Muscle layer of colon (tissue), 2 donors: ENCODE results near the gene PDK3.

Experiments
- H3K27ac ChIP-seq: one replicate; pipeline ENCODE4 v1.7.0; 2013; ENCODE audit warnings: low read depth, mild to moderate bottlenecking, low read length, moderate library complexity
- H3K27me3 ChIP-seq, 2 donors: one replicate each; pipeline ENCODE4 v1.7.0; 2013; ENCODE audit warnings: low read length in 2 of 2, mild to moderate bottlenecking in 2 of 2; ENCODE audit not compliant: insufficient read depth in 2 of 2, control insufficient read depth in 1 of 2
- H3K36me3 ChIP-seq: one replicate; pipeline ENCODE4 v1.7.0; 2013; ENCODE audit warnings: mild to moderate bottlenecking, low read length; ENCODE audit not compliant: insufficient read depth
- H3K4me1 ChIP-seq: one replicate; pipeline ENCODE4 v1.7.0; 2013; ENCODE audit warnings: mild to moderate bottlenecking, low read length; ENCODE audit not compliant: insufficient read depth
- H3K4me3 ChIP-seq, 2 donors: one replicate each; pipeline ENCODE4 v1.7.0; 2013; ENCODE audit warnings: low read length in 2 of 2, low read depth in 1 of 2, mild to moderate bottlenecking in 1 of 2, moderate library complexity in 1 of 2
- H3K9ac ChIP-seq: one replicate; pipeline ENCODE4 v1.7.0; 2013; ENCODE audit warnings: low read length
- H3K9me3 ChIP-seq: one replicate; pipeline ENCODE4 v1.7.0; 2013; ENCODE audit warnings: mild to moderate bottlenecking, low read length
- donor health status: abdominal sarcoma.
- donor health status: Adenocarcinoma of cecum.

The PDK3 gene

DNA sequence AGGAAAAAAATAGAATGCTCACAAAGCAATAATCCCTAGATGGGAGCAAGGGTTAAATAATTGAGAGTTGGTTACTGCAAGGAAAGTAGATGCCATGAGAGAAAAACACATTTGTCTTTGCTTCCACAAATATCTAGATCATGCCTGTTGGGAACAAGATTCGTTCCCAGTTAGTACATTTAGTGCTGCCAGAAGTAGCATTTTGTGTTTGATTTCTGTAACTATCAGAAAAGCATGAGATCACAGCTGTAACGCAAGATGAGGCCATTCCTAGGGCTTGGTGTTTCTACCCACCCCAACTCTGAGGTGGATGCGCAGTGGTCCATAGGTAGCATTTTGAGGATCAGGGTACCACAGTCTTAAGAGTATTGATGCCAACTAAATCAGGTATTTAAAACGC, 20.4 kb upstream of the PDK3 start:
- H3K9me3 ChIP-seq: no peaks in the 10 kb centered on the region
- no peak overlapping the region for H3K9ac ChIP-seq
- H3K36me3 ChIP-seq: no peaks in the 10 kb centered on the region
- no peak overlapping the region for H3K4me3 ChIP-seq
- H3K27me3 ChIP-seq: no peaks in the 10 kb centered on the region
- H3K27ac ChIP-seq: no peak overlapping the region
- H3K4me1 ChIP-seq: no peaks in the 10 kb centered on the region

DNA sequence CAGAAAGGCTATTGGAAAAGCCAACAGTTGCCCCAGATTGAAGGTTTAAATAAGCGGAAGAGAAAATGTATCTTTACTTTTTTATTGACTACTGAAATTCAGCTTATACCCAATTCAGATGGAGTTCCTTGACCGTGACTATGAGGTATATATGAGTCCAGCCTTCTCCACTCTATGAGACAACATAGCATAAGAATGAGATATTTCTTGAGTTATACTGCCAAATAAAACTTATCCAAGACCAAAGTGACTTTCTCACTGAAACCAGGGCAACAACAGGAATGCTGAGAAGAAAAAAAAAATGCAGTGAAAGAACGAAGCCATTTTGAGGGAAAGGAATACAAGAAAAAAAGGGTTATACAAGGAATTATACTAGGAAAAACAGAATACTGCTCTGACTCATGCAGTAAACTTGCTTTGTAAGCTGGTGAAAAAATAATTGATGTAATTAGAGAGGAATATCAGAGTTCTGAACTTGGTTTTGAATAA, 16.3 kb upstream of the PDK3 start:
- no peak overlapping the region for H3K27ac ChIP-seq
- no peak overlapping the region for H3K4me3 ChIP-seq
- H3K9me3 ChIP-seq: no peaks in the 10 kb centered on the region
- H3K36me3 ChIP-seq: no peaks in the 10 kb centered on the region
- no peak overlapping the region for H3K9ac ChIP-seq
- H3K27me3 ChIP-seq: peaks cover 0 to 4% of the 10 kb centered on the region in 2 donors
- H3K4me1 ChIP-seq: no peaks in the 10 kb centered on the region

DNA sequence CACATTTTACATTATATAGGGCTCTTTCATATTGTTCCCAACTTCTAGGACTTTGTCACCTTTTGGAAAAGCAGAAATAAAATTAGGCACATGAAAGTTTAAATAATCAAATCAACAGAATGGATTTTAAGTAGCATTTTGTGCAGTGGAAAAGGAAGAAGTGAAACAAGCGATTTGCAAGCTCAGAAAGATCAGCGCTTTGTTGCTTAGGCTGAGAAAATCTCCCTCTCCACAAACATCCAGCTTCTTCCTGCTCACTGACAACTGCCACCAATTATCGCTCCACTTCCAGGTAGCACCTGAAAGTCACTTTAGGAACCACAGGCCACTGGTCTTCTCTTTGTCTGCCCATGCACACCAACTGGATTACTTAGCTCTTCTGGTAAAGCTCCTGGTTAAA, 2.0 kb upstream of the PDK3 start:
- Histone ChIP-seq H3K36me3 (no peaks in the 10 kb centered on the region), H3K9ac (no peak overlapping the region), H3K27ac (no peak overlapping the region), H3K27me3 (peaks cover 0 to 6% of the 10 kb centered on the region in 2 donors), H3K9me3 (no peaks in the 10 kb centered on the region), H3K4me3 (no peak overlapping the region), H3K4me1 (peaks cover 5% of the 10 kb centered on the region)

DNA sequence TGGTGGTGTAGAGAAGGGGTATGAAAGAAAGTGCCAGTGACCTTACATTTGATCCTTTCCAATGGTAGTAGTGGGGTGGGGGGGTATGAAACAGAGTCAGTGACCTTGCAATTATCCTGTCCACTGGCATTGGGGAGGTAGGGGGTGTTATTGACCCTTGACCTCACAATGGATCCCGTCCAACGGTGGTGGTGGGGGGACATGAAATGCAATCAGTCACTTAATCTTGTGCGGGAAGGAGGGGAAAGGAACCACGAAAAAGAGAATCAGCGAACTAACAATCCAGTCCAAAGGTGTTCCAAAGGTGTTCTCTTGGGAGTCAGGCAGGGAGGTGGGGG, 619 bp upstream of the PDK3 start:
- Histone ChIP-seq H3K4me1 (peaks cover 5% of the 10 kb centered on the region), H3K27ac (peak overlapping the region; percentile 21), H3K9me3 (no peaks in the 10 kb centered on the region), H3K27me3 (peaks cover 0 to 6% of the 10 kb centered on the region in 2 donors), H3K36me3 (no peaks in the 10 kb centered on the region), H3K9ac (no peak overlapping the region), H3K4me3 (peak overlapping the region; percentile 42 to 61)

DNA sequence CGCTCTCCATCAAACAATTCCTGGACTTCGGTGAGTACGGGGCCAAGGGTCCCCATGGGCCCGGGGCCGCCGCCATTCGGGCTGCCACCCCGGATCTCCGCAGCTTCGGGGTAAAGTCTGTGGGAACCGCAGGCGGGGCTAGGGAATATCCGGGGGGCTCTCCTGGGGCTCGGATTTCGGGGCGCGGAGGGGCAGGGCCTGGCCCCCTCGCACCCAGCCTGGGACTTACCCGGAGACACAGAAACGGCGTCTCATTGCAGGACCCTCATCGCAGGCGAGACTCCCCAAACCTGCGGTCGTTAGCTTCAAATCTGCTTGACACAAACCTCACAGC, 413 bp downstream of the PDK3 start:
- Histone ChIP-seq H3K4me3 (peak overlapping the region; percentile 49 to 70), H3K27ac (peak overlapping the region; percentile 61)

DNA sequence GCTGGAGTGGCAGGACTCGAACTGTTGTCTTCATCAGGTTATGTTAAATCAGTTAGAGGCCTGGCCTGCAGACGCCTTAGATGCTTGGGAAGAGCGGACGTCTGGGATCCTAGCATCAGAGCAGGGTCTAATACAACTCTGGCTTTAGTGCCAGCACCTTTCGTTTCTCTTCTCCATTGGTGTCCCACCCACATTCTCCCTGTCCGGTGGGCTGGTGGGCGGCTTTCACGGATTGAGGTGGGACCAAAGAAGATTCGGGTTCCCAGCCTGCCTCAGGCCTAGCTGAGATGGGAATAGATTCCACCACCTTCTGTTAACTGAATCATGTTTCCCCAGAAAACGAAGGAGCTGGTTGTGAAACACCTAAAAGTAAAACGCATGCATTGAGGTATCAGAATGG, 939 bp downstream of the PDK3 start:
- H3K4me1 ChIP-seq: peaks cover 5% of the 10 kb centered on the region
- peak overlapping the region; percentile 49 to 70 for H3K4me3 ChIP-seq
- H3K27ac ChIP-seq: peak overlapping the region; percentile 61
- H3K9me3 ChIP-seq: no peaks in the 10 kb centered on the region
- no peaks in the 10 kb centered on the region for H3K36me3 ChIP-seq
- H3K9ac ChIP-seq: no peak overlapping the region
- peaks cover 0 to 6% of the 10 kb centered on the region in 2 donors for H3K27me3 ChIP-seq

More for the DNA sequence above, 413 bp downstream of the PDK3 start:
- Histone ChIP-seq H3K9ac (no peak overlapping the region), H3K4me1 (peaks cover 5% of the 10 kb centered on the region), H3K36me3 (no peaks in the 10 kb centered on the region), H3K9me3 (no peaks in the 10 kb centered on the region), H3K27me3 (peaks cover 0 to 6% of the 10 kb centered on the region in 2 donors)

DNA sequence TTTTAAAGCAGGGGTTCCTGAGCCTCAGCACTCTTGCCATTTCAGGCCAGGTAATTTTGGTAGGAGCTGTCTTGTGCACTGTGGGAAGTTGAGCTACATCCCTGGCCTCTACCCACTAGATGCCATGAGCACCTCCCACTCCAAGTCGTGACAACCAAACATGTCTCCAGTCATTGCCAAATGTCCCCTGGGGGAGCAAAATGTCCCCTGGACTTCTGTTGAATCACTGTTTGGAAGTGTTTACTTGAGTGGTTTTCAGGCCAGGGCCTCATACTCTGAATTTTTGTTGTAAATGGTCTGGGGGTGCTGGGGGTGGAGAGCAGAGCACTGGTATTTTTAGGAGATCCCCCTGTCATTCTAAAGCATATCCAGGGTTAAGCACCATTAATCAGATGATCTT, 3.2 kb downstream of the PDK3 start:
- Histone ChIP-seq H3K9ac (no peak overlapping the region), H3K4me1 (peaks cover 5% of the 10 kb centered on the region), H3K36me3 (no peaks in the 10 kb centered on the region), H3K27me3 (peaks cover 0 to under 1% of the 10 kb centered on the region in 2 donors), H3K27ac (no peak overlapping the region), H3K9me3 (no peaks in the 10 kb centered on the region), H3K4me3 (no peak overlapping the region)

DNA sequence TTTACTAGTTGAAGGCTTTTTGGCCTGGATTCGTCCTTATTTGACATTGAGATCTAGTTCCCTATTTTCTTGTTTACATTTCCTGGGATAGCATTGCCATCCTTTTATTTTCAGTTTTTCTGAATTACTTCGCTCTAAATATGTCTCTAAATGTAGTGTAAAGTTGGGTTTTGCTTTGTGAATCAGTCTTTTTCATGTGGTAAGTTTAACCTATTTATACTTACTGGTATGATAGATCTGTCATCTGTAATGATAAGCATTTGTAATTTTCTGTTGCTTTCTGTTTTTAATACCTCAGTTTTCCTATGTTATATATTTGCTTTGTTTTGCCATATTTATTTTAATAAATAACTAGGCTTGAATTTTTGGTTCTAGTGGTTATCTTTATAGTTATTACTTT, 6.7 kb downstream of the PDK3 start:
- Histone ChIP-seq H3K4me3 (no peak overlapping the region), H3K4me1 (peaks cover 4% of the 10 kb centered on the region), H3K36me3 (no peaks in the 10 kb centered on the region), H3K27ac (no peak overlapping the region), H3K27me3 (no peaks in the 10 kb centered on the region), H3K9me3 (no peaks in the 10 kb centered on the region), H3K9ac (no peak overlapping the region)

DNA sequence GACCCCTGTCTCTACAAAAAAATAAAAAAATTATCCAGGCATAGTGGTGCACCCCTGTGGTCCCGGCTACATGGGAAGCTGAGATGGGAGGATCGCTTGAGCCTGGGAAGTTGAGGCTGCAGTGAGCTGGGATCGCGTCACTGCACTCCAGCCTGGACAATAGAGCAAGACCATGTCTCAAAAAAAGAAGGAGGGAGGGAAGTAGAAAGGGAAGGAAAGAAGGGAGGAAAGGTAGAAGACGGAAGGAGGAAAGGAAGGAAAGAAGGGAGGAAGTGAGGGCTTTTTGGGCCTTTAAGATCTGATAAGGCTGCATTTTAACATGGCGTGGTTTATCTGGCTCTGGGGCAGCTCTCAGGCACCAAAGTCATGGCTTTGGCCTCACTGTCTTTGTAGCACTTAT, 10.4 kb downstream of the PDK3 start:
- no peak overlapping the region for H3K4me3 ChIP-seq
- H3K36me3 ChIP-seq: no peaks in the 10 kb centered on the region
- no peaks in the 10 kb centered on the region for H3K27me3 ChIP-seq
- no peaks in the 10 kb centered on the region for H3K9me3 ChIP-seq
- peaks cover 8% of the 10 kb centered on the region for H3K4me1 ChIP-seq
- H3K9ac ChIP-seq: no peak overlapping the region
- H3K27ac ChIP-seq: no peak overlapping the region

DNA sequence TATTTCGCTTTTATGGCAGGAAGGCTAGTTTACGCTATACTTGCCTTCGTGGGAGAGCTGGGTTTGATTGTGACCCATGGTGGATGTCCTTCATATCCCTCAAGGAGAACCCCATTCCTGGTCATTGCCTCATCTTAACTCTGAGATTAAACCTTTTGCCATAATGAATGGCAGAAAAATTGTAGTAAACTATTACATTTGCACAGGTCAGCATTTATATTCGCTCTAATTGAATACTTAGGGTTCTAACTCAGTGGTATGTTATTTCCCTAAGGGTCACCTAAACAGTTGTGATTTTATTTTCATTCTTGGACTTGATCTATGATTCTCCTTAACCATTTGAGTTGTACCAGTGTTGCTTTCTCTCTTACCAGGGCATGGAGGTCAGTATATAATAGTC, 13.4 kb downstream of the PDK3 start:
- Histone ChIP-seq H3K27ac (no peak overlapping the region), H3K4me3 (no peak overlapping the region), H3K9ac (no peak overlapping the region), H3K4me1 (peaks cover 8% of the 10 kb centered on the region), H3K36me3 (no peaks in the 10 kb centered on the region), H3K9me3 (no peaks in the 10 kb centered on the region), H3K27me3 (no peaks in the 10 kb centered on the region)

DNA sequence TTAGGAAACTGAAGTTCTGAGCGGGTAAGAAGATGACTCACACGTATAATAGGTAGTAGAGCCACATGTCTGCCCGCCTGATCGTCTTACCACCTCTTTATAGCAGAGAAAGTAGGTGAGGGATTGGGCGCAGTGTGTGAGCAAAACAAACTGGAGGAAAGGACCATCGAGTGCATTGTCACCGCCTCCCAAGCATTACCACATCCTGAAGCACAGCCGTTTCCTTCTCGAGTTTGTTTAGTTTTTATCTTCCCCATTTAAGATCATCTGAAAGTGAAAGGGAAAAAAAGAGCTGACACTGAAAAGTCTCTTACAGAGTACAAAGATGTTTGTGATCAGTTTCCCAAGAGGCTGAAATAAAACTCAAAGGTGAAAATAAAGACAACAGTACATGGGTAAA, 14.8 kb downstream of the PDK3 start:
- Histone ChIP-seq H3K4me1 (peaks cover 5% of the 10 kb centered on the region), H3K9ac (no peak overlapping the region), H3K36me3 (no peaks in the 10 kb centered on the region), H3K27ac (no peak overlapping the region), H3K27me3 (no peaks in the 10 kb centered on the region), H3K4me3 (no peak overlapping the region), H3K9me3 (no peaks in the 10 kb centered on the region)

DNA sequence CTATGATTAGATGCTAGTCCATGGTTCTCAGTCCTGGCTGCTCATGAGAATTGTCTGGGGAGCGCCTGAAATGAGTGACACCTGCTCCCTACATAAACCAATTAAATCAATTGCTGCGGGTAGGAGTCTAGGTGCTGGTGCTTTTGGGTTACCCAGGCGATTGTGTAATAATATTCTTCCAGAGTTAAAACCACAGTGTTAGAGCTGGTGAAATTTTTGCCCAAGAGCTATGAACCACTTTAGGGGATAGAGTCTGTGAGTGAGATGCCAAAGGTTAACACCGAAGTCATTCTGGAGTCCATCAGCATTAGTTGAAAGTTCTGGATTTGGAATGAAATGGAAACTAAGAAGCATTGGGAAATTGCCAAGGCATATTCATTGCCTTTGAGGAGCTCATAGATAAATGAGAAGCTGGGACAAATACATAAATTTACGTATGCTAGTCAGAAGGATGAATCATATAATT, 15.3 kb downstream of the PDK3 start:
- H3K4me1 ChIP-seq: peaks cover 5% of the 10 kb centered on the region
- H3K36me3 ChIP-seq: no peaks in the 10 kb centered on the region
- no peak overlapping the region for H3K4me3 ChIP-seq
- H3K9me3 ChIP-seq: no peaks in the 10 kb centered on the region
- H3K27ac ChIP-seq: no peak overlapping the region
- no peak overlapping the region for H3K9ac ChIP-seq
- no peaks in the 10 kb centered on the region for H3K27me3 ChIP-seq
